NCI-H2029 (cell line): ENCODE data around the gene C3orf49.

Experiments used
- DNase-seq: peaks from one replicate; lab custom pipeline; 2025; lab: John Stamatoyannopoulos, UW

Gene C3orf49

GRCh38 chr3:63886858-63887257, 67.8 kb downstream of the C3orf49 start:
- DNase-seq, result no peak

DNA sequence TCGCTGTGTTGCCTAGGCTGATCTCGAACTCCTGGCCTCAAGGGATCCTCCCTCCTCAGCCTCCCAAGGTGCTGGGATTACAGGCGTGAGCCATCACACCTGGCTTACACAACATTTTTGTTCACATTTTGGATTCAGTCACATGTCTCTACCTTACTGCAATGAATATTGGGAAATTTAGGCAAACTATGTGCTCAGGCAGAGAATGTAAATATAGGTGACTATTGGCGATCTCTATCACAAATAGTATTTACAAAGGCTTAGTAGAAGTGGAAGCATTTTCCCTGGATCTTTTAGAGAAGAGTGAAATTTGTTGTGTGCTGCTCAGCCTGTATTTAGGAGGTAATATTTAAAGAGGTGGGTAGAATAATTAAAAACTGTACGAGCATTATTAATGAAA, 72.4 kb downstream of the C3orf49 start:
- no peak for DNase-seq

DNA sequence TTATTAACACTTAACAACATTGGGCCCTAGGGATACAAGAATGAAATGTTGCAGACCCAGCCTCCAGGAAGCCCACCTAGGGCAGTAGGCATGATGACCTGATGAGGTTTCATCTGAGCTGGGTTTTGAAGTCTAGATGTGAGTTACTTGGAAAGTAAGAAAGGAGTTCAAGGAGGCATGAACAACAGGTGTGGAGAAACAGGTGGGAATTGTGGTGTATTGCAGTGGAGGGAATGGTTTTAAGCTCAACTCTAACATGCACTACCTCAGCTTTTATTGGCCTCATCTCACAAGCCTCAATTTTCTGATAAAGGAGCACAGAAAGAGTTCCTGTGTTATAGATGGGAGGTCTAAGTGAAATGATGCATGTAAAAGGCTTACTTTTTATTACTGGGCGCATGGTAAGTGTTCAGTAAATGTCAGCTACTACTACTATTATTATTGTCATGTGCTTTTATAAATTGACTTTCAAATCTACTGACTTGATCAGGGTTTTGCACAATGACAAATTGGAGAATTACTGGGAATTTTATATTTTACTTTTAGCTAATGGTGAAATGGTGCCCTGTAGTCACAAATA, 73.8 kb downstream of the C3orf49 start:
- no peak for DNase-seq

- DNase-seq, result no peak
Measured at GRCh38 chr3:63895422-63896189, 76.5 kb downstream of the C3orf49 start.

DNA sequence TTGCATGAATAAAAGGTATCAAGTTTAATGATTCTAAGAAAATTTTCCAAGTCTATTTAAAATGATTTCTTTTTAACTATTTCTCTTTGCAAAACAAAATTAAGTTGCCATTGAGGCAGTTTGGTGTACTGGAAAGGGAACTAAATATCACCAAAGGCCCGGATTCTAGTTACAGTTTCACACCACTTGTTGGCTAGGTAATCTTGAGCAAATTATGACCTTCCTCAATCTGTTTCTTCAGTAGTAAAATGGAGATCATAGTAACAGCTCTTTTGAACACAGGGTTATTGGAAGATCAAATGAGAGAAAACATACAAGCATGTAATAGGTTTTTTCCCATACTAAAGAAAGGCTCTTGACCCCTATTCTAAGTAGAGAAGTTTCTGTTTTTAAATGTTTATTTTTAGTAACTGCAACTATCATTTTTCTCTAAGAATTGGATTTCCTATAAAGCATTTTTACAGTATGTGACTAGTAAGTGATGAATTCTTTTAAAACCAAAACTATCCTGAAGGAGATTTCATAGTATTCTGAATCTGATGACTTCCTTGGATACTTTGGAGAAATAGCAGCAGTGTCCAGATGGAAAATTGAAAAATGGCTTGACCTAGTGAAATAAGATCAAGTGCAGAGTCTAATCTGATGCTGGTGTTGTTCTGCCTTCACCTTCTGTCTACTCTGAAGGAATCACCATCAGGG, 77.4 kb downstream of the C3orf49 start:
- DNase-seq, result no peak
